Psoas muscle (tissue), 8 donors: ENCODE measurements around the gene RAB6C. TPM values are rescaled to one million over a fixed set of nuclear protein-coding genes. Genes with fewer than 3 reads are reported as not detected.
A peak's percentile ranks its signal among the peaks of the same experiment; 100 is the strongest.
"Not testable (repeated sequence)": the region's sequence is repeated elsewhere in the genome, so short reads cannot be mapped to it uniquely, and the experiment has no call there.

Source experiments
- ATAC-seq, 4 donors: fragments of 200-7000 bp; cut with Tn5 transposase; one replicate each; pipeline ENCODE4 v1.9.1; 2020; ENCODE audit warnings: moderate library complexity in 3 of 4, mild to moderate bottlenecking in 2 of 4
- DNase-seq, 2 donors: peaks; one replicate each; pipeline ENCODE4 v3.0.0-alpha.2; 2020
- H3K27ac ChIP-seq: fragments of 200-600 bp; one replicate; pipeline ENCODE4 v1.8.0; 2022
- H3K27me3 ChIP-seq, 3 donors: fragments of 200-600 bp in 1 of 3; one replicate each; pipeline versions ENCODE4 v1.6.1 to v1.8.0; 2013 to 2022; ENCODE audit warnings: low read length in 2 of 3, mild to moderate bottlenecking in 2 of 3, moderate library complexity in 1 of 3; ENCODE audit not compliant: insufficient read depth in 3 of 3
- H3K36me3 ChIP-seq, 2 donors: fragments of 200-600 bp in 1 of 2; one replicate each; pipeline versions ENCODE4 v1.6.1 to v1.8.0; 2013 to 2022; ENCODE audit warnings: low read depth in 1 of 2, mild to moderate bottlenecking in 1 of 2, moderate library complexity in 1 of 2; ENCODE audit not compliant: insufficient read depth in 1 of 2
- H3K4me1 ChIP-seq: fragments of 200-600 bp; one replicate; pipeline ENCODE4 v1.8.0; 2022
- H3K4me3 ChIP-seq: fragments of 200-600 bp; one replicate; pipeline ENCODE4 v1.8.0; 2022; ENCODE audit warnings: mild to moderate bottlenecking
- H3K9me3 ChIP-seq: fragments of 200-600 bp; one replicate; pipeline ENCODE4 v1.8.0; 2022
- CTCF ChIP-seq: fragments of 200-600 bp; IDR thresholded peaks from one replicate; pipeline ENCODE4 v1.8.0; 2022; ENCODE audit warnings: antibody characterized with exemption
- WGBS, 3 donors: extraction: QIAGEN DNeasy Blood & Tissue Kit; methylation state at CpG; one replicate each; pipeline versions ENCODE4 v1.1.6 to v1.1.7; 2013; 5-methylcytosine and 5-hydroxymethylcytosine counted together
- intact Hi-C, 2 donors: fragments of 100-400 bp; cut with DNase I; formaldehyde crosslinking; loops; one replicate each; pipeline versions ENCODE4 v1.11.0 to v1.14.2; 2022
- polyA plus RNA-seq, 3 donors: library from polyadenylated mRNA; stranded (reverse); fragments of 200-250 nt; gene quantifications; one replicate each; pipeline ENCODE4 v1.2.3, GENCODE V29; 2013
- total RNA-seq, 4 donors: library from RNA; stranded (reverse); fragmentation: NEBNext Ultra II Directional in 2 of 4; extraction: Animal tissue kit (Norgen Biotek cat#: 25700) in 2 of 4; gene quantifications; one replicate each; pipeline versions ENCODE4 v1.2.1 to v1.2.4, GENCODE V29; 2021 to 2023
- donor health status: healthy with polysubstance abuse.
- donor health status: DM: no; HTN: no; CAD: no; lungs with moderate emphysema.
- donor health status: Bipolar disorder and iron deficiency.
- donor health status: healthy.
- donor health status: DM: yes; HTN: yes; CAD: no.
- donor health status: DM: no; HTN: no; CAD: no.
- donor health status: DM: no; HTN: no; CAD: no.
- donor health status: DM: yes; HTN: yes; CAD: no.

RAB6C gene
- total and polyA plus RNA-seq, 7 donors: 0.04 to 0.11 (median 0.08) TPM; not detected in 1

GRCh38 chr2:129936334-129936934 lies 43.0 kb upstream of the RAB6C start:
- no peaks in the 10 kb centered on the region for H3K9me3 ChIP-seq
- DNase-seq (no peak), ATAC-seq (no peak)
- H3K27ac ChIP-seq: no peak overlapping the region
- WGBS, 3 donors: 49 to 82% (median 79%) methylated on average over 9 of the region's 9 CpGs
- peaks cover 0 to 17% (median 6%) of the 10 kb centered on the region in 3 donors for H3K27me3 ChIP-seq
- H3K4me1 ChIP-seq: no peaks in the 10 kb centered on the region
- H3K4me3 ChIP-seq: no peak overlapping the region
- TF ChIP-seq CTCF: peak; percentile 40
- intact Hi-C loops: no loop called here
- no peaks in the 10 kb centered on the region for H3K36me3 ChIP-seq

- H3K4me3 ChIP-seq, intact Hi-C loops, DNase-seq, H3K27ac ChIP-seq, H3K4me1 ChIP-seq, ATAC-seq, H3K9me3 ChIP-seq, H3K36me3 ChIP-seq: not testable (repeated sequence)
- WGBS, 3 donors: 76 to 80% (median 77%) methylated on average over 7 of the region's 7 CpGs
- H3K27me3 ChIP-seq: peaks cover 0 to 12% (median 1%) of the 10 kb centered on the region in 3 donors
Observed at GRCh38 chr2:129938850-129939471, 40.5 kb upstream of the RAB6C start.

- not testable (repeated sequence) for H3K27ac ChIP-seq, ATAC-seq, H3K4me3 ChIP-seq, DNase-seq, H3K9me3 ChIP-seq, H3K27me3 ChIP-seq, H3K36me3 ChIP-seq, H3K4me1 ChIP-seq
- 73 to 77% (median 74%) methylated on average over 8 of the region's 8 CpGs for WGBS, 3 donors
- intact Hi-C loops: loop anchor here in 1 of 2 donors (5.0 kb wide), 1 partner anchor 389 kb away; no protein-coding TSS in a partner anchor
Observed at GRCh38 chr2:129943456-129943855, 36.0 kb upstream of the RAB6C start.

- Histone ChIP-seq H3K36me3 (no peaks in the 10 kb centered on the region), H3K27ac (no peak overlapping the region), H3K27me3 (peaks cover 0 to 3% (median 0%) of the 10 kb centered on the region in 3 donors), H3K9me3 (no peaks in the 10 kb centered on the region), H3K4me3 (no peak overlapping the region), H3K4me1 (no peaks in the 10 kb centered on the region)
- no peak for TF ChIP-seq CTCF
- intact Hi-C loops: no loop called here
- ATAC-seq: no peak
- no peak for DNase-seq
Observed at GRCh38 chr2:129945557-129945956, 33.9 kb upstream of the RAB6C start.

- H3K27me3 ChIP-seq, ATAC-seq, DNase-seq, H3K27ac ChIP-seq, H3K4me3 ChIP-seq, H3K9me3 ChIP-seq, intact Hi-C loops, H3K4me1 ChIP-seq, H3K36me3 ChIP-seq: not testable (repeated sequence)
- 48 to 67% (median 50%) methylated on average over 2 of the region's 2 CpGs for WGBS, 3 donors
Observed at GRCh38 chr2:129947712-129948111, 31.8 kb upstream of the RAB6C start.

- H3K27me3 ChIP-seq, H3K4me3 ChIP-seq, ATAC-seq, H3K36me3 ChIP-seq, H3K9me3 ChIP-seq, H3K4me1 ChIP-seq, intact Hi-C loops, H3K27ac ChIP-seq, DNase-seq: not testable (repeated sequence)
- WGBS, 3 donors: 61 to 68% (median 65%) methylated on average over 6 of the region's 6 CpGs
Observed at GRCh38 chr2:129956171-129956570, 23.3 kb upstream of the RAB6C start.
